Testis (tissue), 2 donors: ENCODE results near the gene DAB2IP.

Experiments
- POLR2A ChIP-seq: fragments of 450-650 bp; IDR thresholded peaks from one replicate; pipeline ENCODE4 v1.6.1; 2017; ENCODE audit warnings: antibody characterized with exemption, mild to moderate bottlenecking, moderate library complexity
- TF ChIP-seq, protein P1 (sequence below), 3 experiments: fragments of 450-650 bp in 2 of 3; fragments of 200-600 bp in 1 of 3; sonication (generic) in 1 of 3; IDR thresholded peaks; one replicate each; pipeline ENCODE4 v1.5.1; 2016 to 2019; ENCODE audit warnings: antibody characterized with exemption in 3 of 3, mild to moderate bottlenecking in 2 of 3, moderate library complexity in 1 of 3

DNA sequence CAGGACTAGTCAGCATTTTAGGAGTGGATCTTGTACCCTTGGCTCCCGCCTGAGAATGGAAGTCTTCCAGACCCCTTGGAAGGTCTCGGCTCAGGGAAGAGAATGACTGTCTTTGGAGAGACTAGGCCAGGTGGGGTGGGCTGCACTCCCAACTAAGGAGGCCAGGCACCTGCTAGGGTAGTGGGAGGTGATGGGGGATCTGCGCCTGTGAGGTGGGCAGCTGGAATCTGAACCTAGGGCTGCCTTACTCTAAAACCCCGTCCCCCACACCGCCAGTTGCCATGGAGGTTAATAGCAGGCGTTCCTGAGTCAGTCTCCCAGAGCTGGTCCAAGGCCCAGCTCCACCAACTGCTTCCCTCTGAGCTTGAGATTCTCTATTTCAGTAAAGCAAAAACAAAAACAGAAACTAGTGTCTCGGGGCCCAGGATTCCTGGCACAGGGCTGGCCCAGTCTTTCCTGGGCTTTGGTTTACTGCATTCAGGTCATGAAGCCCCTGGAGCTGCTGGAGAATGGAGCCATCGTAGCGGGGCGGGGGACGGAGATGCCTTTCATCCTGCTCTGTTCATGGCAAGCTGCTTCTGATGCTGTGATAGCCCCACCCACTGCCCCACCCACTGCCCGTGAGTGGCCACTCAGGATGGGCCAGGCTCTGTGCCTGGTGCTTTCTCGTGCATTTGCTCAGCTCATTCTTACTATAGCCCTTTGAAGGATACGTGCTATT, 57.5 kb downstream of the DAB2IP start:
- TF ChIP-seq, protein P1, sequence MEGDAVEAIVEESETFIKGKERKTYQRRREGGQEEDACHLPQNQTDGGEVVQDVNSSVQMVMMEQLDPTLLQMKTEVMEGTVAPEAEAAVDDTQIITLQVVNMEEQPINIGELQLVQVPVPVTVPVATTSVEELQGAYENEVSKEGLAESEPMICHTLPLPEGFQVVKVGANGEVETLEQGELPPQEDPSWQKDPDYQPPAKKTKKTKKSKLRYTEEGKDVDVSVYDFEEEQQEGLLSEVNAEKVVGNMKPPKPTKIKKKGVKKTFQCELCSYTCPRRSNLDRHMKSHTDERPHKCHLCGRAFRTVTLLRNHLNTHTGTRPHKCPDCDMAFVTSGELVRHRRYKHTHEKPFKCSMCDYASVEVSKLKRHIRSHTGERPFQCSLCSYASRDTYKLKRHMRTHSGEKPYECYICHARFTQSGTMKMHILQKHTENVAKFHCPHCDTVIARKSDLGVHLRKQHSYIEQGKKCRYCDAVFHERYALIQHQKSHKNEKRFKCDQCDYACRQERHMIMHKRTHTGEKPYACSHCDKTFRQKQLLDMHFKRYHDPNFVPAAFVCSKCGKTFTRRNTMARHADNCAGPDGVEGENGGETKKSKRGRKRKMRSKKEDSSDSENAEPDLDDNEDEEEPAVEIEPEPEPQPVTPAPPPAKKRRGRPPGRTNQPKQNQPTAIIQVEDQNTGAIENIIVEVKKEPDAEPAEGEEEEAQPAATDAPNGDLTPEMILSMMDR (IDR thresholded peaks at IDR 0.05): no peak
- TF ChIP-seq POLR2A: no peak
